Middle frontal gyrus (tissue), 1 donor: Measurements from ENCODE around the gene SARDH.
"Not testable (repeated sequence)": the region's sequence is repeated elsewhere in the genome, so short reads cannot be mapped to it uniquely, and the experiment has no call there.

ENCODE experiments used
- DNase-seq: peaks from one replicate; pipeline ENCODE4 v3.0.0-alpha.2; 2015; ENCODE audit warnings: low spot score; ENCODE audit errors: extremely low spot score

Gene SARDH

GRCh38 chr9:133686642-133687575 lies 51.2 kb downstream of the SARDH start:
- DNase-seq, result no peak

GRCh38 chr9:133685653-133686609 lies 52.2 kb downstream of the SARDH start:
- no peak for DNase-seq

GRCh38 chr9:133684936-133685361 lies 53.2 kb downstream of the SARDH start:
- no peak for DNase-seq

GRCh38 chr9:133684121-133684935 lies 53.8 kb downstream of the SARDH start:
- DNase-seq, result peak; percentile 5

- no peak for DNase-seq
Measured at GRCh38 chr9:133683586-133684120, 54.5 kb downstream of the SARDH start.

- DNase-seq, result no peak
Measured at GRCh38 chr9:133682818-133683585, 55.1 kb downstream of the SARDH start.

GRCh38 chr9:133681658-133682306 lies 56.4 kb downstream of the SARDH start:
- DNase-seq, result no peak

GRCh38 chr9:133680976-133681657 lies 57.0 kb downstream of the SARDH start:
- DNase-seq, result no peak

- no peak for DNase-seq
Measured at GRCh38 chr9:133680250-133680975, 57.7 kb downstream of the SARDH start.

- DNase-seq, result no peak
Measured at GRCh38 chr9:133679466-133680061, 58.6 kb downstream of the SARDH start.

- no peak for DNase-seq
Measured at GRCh38 chr9:133679056-133679455, 59.1 kb downstream of the SARDH start.

GRCh38 chr9:133677126-133678010 lies 60.8 kb downstream of the SARDH start:
- no peak for DNase-seq

- DNase-seq, result no peak
Measured at GRCh38 chr9:133676450-133676849, 61.7 kb downstream of the SARDH start.

- DNase-seq, result not testable (repeated sequence)
Measured at GRCh38 chr9:133675796-133676195, 62.4 kb downstream of the SARDH start.

- DNase-seq, result no peak
Measured at GRCh38 chr9:133674091-133674490, 64.1 kb downstream of the SARDH start.

GRCh38 chr9:133673258-133673655 lies 64.9 kb downstream of the SARDH start:
- no peak for DNase-seq
